HG02938 (cell line): Measurements from ENCODE around the gene SPOPL.

Experiments
- ATAC-seq: cut with Tn5 transposase; IDR thresholded peaks from one replicate; pipeline ENCODE4 v1.9.1; 2021; ENCODE audit warnings: mild to moderate bottlenecking, moderate library complexity; ENCODE audit not compliant: unreplicated experiment

SPOPL gene

DNA sequence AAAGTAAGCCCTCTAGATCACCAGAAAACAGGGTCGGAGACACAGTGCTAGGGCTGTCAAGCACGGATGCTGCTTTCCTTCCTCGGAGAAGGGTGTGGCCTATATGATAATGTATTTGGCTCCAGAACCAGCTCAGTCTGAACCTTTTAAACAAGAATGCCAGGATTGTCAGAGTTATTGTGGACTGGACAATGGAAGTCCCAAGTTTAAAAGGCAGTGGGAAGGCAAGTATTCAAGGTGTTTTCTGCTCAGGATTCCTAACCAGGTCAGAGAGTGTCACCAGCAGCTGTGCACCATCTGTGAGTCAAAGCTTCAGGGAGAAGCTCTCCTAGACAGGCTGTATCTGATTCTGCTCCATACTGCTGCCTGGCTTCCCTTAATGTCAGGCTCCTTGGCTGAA, 94.8 kb downstream of the SPOPL start:
- ATAC-seq = no peak

DNA sequence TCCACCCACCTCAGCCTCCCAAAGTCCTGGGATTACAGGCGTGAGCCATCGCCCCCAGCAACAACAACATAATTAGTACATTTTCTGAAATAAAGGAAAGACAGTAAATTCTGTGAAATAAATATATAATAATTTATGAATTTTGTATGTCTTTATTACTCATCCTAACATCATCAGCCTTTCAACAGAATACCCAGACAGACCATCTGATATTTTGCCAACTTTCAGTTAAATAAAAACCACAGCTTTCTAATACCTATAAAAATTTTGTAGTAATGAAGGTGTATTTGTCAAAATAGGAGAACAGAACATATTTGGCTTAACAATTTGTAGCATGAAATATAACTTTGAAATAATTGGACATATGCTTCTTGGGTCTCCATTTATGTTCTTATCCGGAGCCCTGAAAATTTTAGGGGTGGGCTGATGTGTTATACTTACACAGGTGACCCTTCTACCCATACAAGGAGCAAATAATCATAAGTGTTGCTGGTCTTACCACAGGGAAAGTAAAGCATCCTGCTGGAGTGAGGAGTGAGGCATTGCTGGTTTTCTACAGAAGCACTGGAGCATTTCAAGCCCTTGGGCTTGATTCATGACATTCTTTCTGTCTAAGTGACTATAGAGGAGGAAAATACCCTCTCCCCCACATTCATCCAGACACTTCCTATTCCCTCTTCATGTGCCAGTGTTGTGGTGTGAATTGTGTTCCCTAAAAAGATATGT, 99.3 kb downstream of the SPOPL start:
- ATAC-seq = no peak

- ATAC-seq = no peak
These were observed 100.0 kb downstream of the SPOPL start for GRCh38 chr2:138601458-138602165.

- no peak for ATAC-seq
These were observed 100.5 kb downstream of the SPOPL start for GRCh38 chr2:138602166-138602460.

DNA sequence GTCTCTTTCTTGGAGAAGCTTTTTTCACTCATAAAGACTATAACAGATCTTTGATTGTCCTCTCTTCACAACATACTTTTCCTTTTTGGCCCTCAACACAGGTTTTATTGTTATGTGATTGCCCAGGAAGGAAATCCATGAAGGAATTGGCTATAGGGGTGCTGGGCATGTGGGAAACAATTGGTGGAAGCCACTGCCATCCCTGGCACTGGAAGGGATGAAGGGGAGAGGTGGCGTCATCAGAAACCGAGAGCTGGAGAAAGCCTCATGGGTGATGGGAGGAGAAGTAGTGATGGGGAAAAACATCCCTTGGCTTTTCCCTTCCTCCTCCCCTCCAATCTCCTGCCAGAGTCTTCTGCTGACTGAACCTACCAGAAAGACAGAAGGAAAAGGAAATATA, 106.2 kb downstream of the SPOPL start:
- no peak for ATAC-seq

DNA sequence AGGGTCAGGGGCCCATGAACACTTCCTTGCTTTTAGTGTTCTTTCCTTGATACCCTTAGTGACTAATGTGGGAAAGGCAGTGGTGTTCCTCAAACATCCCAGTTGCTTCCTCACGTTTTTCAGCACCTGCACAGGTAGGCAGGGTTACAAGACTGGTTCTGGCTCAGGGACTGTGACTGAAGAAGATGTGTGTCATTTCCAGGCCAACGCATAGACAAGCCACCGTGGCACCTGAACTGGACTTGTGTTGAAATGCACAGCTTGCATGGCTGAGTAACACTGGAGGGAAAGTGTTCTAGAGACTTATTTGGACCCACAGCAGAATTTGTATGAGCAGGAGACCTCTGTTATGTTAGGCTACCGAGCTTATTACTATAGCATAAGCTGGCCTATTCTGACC, 107.9 kb downstream of the SPOPL start:
- ATAC-seq = no peak

DNA sequence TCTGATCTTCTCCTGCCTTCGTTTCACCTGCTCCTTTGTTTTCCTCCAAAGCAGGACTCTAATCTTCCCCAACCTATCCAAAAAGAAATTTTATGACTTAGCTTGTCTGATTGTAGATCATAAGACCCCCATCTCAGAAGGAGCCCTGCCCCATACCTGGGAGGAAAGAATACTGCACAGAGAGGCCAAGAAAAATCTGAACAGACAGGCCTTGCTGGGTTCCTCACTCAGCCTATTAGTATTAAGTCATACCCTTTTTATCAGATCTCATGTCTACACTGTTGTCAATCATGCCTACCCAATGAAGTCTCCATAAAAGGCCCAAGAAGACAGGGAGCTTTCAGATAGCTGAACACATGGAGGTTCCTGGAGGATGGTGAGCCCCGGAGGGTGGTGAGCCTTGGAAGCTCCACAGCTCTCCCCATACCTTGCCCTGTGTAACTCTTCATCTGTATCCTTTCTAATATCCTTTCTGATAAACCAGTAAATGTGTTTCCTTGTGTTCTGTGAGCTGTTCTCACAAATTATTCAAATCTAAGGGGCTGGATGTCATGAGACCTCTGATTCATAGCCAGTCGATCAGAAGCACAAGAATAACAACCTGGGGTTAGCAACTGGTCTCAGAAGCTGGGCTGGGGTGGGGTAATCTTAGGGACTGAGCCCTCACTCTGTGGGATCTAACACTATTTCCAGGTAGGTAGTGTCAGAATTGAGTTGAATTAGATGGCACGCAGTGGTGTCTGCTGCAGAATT, 108.8 kb downstream of the SPOPL start:
- ATAC-seq = no peak

DNA sequence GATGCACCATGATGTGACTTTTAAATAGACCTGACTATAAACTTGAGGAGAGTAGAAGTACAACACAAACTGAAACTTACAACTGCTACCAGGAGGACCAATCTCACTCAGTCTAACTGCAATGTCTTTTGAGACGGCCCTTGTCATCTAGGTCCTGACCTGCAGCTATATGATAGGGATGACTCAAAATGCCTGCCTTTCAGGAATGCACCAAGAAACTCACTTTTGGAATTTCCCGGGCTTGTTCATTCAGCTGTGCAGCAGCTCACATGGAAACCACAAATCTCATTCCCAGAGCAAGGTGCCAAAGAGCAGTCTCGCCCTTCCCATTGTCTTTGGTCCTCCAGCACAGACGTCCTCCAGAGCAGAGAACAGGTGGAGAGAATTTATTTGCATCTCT, 113.7 kb downstream of the SPOPL start:
- no peak for ATAC-seq

DNA sequence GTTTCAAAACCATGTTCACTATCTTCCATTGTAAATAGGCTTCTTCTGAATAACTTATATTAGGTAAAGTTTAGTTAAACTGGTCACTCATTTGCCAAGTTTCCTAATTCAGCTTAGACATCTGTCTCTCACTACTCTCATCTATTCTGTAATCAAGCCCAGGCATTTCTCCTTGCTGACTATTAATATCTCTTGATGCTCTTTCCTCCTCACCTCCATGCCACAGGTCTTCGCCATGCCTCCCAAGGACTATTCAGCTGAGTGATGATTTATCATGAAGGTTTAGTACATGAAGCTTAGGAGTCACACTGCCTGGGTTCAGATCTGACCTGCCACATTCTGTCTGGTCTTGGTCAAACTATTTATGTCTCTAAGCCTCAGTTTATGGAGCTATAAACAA, 115.5 kb downstream of the SPOPL start:
- ATAC-seq = no peak

DNA sequence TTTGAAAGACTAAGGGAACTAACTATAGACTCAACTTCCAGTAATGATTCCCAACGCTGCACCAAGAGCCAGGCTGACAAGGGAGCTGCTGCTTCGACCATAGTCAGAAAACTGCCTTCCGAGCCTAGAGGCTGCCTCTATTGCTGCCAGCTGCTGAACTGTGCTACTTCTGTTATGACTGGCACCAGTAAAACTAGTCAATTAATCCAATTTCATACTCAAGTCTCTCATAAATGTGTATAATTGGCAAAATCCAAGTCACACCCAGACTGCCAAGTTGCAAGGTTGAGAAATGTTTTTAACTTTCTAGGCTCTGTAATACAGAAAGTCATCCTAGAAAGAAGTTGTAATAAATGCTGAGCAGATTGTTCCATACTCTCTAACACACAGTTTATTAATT, 117.4 kb downstream of the SPOPL start:
- no peak for ATAC-seq

GRCh38 chr2:138620431-138620830, 118.9 kb downstream of the SPOPL start:
- ATAC-seq = no peak

- no peak for ATAC-seq
These were observed 119.6 kb downstream of the SPOPL start for GRCh38 chr2:138621139-138621538.

- ATAC-seq = no peak
These were observed 121.0 kb downstream of the SPOPL start for GRCh38 chr2:138622613-138623012.
